Kidney (tissue), 14 donors: ENCODE results near the gene EMSY. TPM values are rescaled to one million over a fixed set of nuclear protein-coding genes. Genes with fewer than 3 reads are reported as not detected.
"Not testable (repeated sequence)": the region's sequence is repeated elsewhere in the genome, so short reads cannot be mapped to it uniquely, and the experiment has no call there.

ENCODE experiments used
- DNase-seq, 5 donors: peaks; one replicate each; pipeline ENCODE4 v3.0.0-alpha.2; 2013 to 2020
- FAIRE-seq: peaks from 2 replicates; lab custom pipeline; 2012; peaks lifted over from hg19 to GRCh38; lab: Jason Lieb, UNC
- H3K27ac ChIP-seq, 2 donors: one replicate each; pipeline ENCODE4 v1.7.0; 2013; ENCODE audit warnings: low read depth in 2 of 2, low read length in 2 of 2, inconsistent platforms in 1 of 2
- H3K27me3 ChIP-seq: one replicate; pipeline ENCODE4 v1.7.1; 2013; ENCODE audit warnings: low read length, inconsistent platforms; ENCODE audit not compliant: control insufficient read depth, insufficient read depth
- H3K36me3 ChIP-seq, 3 donors: one replicate each; pipeline versions ENCODE4 v1.7.0 to v1.7.1; 2013; ENCODE audit warnings: low read length in 3 of 3, control low read depth in 1 of 3, inconsistent platforms in 1 of 3; ENCODE audit not compliant: insufficient read depth in 3 of 3, control insufficient read depth in 2 of 3
- H3K4me1 ChIP-seq, 3 donors: one replicate each; pipeline versions ENCODE4 v1.7.0 to v1.7.1; 2013; ENCODE audit warnings: low read length in 3 of 3, inconsistent platforms in 1 of 3, low read depth in 1 of 3; ENCODE audit not compliant: control insufficient read depth in 2 of 3, insufficient read depth in 2 of 3
- H3K4me3 ChIP-seq, 3 donors: one replicate each; pipeline versions ENCODE4 v1.7.0 to v1.8.1; 2013; ENCODE audit warnings: low read length in 3 of 3, control low read depth in 1 of 3, inconsistent platforms in 1 of 3
- H3K9ac ChIP-seq, 3 donors: one replicate each; pipeline versions ENCODE4 v1.7.0 to v1.7.1; 2013; ENCODE audit warnings: low read length in 3 of 3, control low read depth in 1 of 3, inconsistent platforms in 1 of 3
- H3K9me3 ChIP-seq, 3 donors: one replicate each; pipeline versions ENCODE4 v1.7.0 to v1.7.1; 2013; ENCODE audit warnings: low read length in 3 of 3, control low read depth in 1 of 3, inconsistent platforms in 1 of 3; ENCODE audit not compliant: control insufficient read depth in 2 of 3, insufficient read depth in 1 of 3
- CTCF ChIP-seq: IDR thresholded peaks from 3 replicates; pipeline ENCODE4 v1.5.1; 2012; ENCODE audit warnings: mild to moderate bottlenecking, moderate library complexity, borderline replicate concordance; ENCODE audit not compliant: insufficient read depth; ENCODE audit errors: extremely low read depth
- intact Hi-C: fragments of 100-400 bp; cut with DNase I; formaldehyde crosslinking; loops from one replicate; pipeline ENCODE4 v1.11.1; 2022
- polyA plus RNA-seq: library from polyadenylated mRNA; stranded (reverse); fragments of 350-450 nt; fragmentation: Illumina TruSeq; extraction: RNeasy Lipid Tissue Mini Kit (QIAGEN cat#74804); gene quantifications from one replicate; pipeline ENCODE4 v1.2.3, GENCODE V29; 2014; ENCODE audit warnings: low read depth, low replicate concordance; ENCODE audit not compliant: insufficient read depth
- total RNA-seq: library from RNA; stranded (reverse); fragmentation: NEBNext Ultra II Directional; extraction: Animal tissue kit (Norgen Biotek cat#: 25700); gene quantifications from one replicate; pipeline ENCODE4 v1.2.1, GENCODE V29; 2021
- donor health status: control.
- donor health status: control.
- donor health status: control.
- donor health status: control.
- donor health status: control.
- donor health status: DM: yes; HTN: yes; CAD: no.
- donor health status: Normal renal cell carcinoma (clear cell type).

EMSY gene
- total and polyA plus RNA-seq, 2 donors from 2014 or later = 7.5 to 22.2 TPM

- Histone ChIP-seq H3K27ac (no peak overlapping the region), H3K4me1 (peaks cover 0 to 2% (median 0%) of the 10 kb centered on the region in 3 donors), H3K36me3 (no peaks in the 10 kb centered on the region), H3K9ac (no peak overlapping the region), H3K4me3 (no peak overlapping the region), H3K9me3 (peaks cover 0 to 2% (median 2%) of the 10 kb centered on the region in 3 donors), H3K27me3 (no peaks in the 10 kb centered on the region)
- FAIRE-seq (no peak), DNase-seq (no peak)
- TF ChIP-seq CTCF = no peak
- intact Hi-C loops = no loop called here
Measured at GRCh38 chr11:76566811-76567210, 122.0 kb downstream of the EMSY start.

- H3K4me1 ChIP-seq = peaks cover 0 to 2% (median 0%) of the 10 kb centered on the region in 3 donors
- H3K36me3 ChIP-seq = no peaks in the 10 kb centered on the region
- FAIRE-seq = no peak
- no peak overlapping the region for H3K9ac ChIP-seq
- no peak overlapping the region for H3K4me3 ChIP-seq
- DNase-seq = no peak
- intact Hi-C loops = no loop called here
- no peak for TF ChIP-seq CTCF
- H3K27ac ChIP-seq = no peak overlapping the region
- peaks cover 0 to 2% (median 2%) of the 10 kb centered on the region in 3 donors for H3K9me3 ChIP-seq
- no peaks in the 10 kb centered on the region for H3K27me3 ChIP-seq
Measured at GRCh38 chr11:76567261-76567660, 122.4 kb downstream of the EMSY start.

- intact Hi-C loops = no loop called here
- no peaks in the 10 kb centered on the region for H3K27me3 ChIP-seq
- no peaks in the 10 kb centered on the region for H3K4me1 ChIP-seq
- peaks cover 0 to 2% (median 2%) of the 10 kb centered on the region in 3 donors for H3K9me3 ChIP-seq
- no peak overlapping the region for H3K27ac ChIP-seq
- DNase-seq (no peak), FAIRE-seq (no peak)
- TF ChIP-seq CTCF = no peak
- H3K4me3 ChIP-seq = no peak overlapping the region
- H3K9ac ChIP-seq = no peak overlapping the region
- no peaks in the 10 kb centered on the region for H3K36me3 ChIP-seq
Measured at GRCh38 chr11:76568139-76568538, 123.3 kb downstream of the EMSY start.

GRCh38 chr11:76568621-76569020 is 123.8 kb downstream of the EMSY start:
- peaks cover 0 to 2% (median 0%) of the 10 kb centered on the region in 3 donors for H3K9me3 ChIP-seq
- H3K27ac ChIP-seq = no peak overlapping the region
- no peak overlapping the region for H3K4me3 ChIP-seq
- DNase-seq (no peak), FAIRE-seq (no peak)
- H3K9ac ChIP-seq = no peak overlapping the region
- no peaks in the 10 kb centered on the region for H3K36me3 ChIP-seq
- no peak for TF ChIP-seq CTCF
- intact Hi-C loops = no loop called here
- no peaks in the 10 kb centered on the region for H3K27me3 ChIP-seq
- no peaks in the 10 kb centered on the region for H3K4me1 ChIP-seq

- H3K9ac ChIP-seq, H3K27me3 ChIP-seq, H3K9me3 ChIP-seq, H3K4me1 ChIP-seq, FAIRE-seq, H3K4me3 ChIP-seq, H3K27ac ChIP-seq, H3K36me3 ChIP-seq, DNase-seq, intact Hi-C loops: not testable (repeated sequence)
Measured at GRCh38 chr11:76572181-76572875, 127.5 kb downstream of the EMSY start.
